Liver (tissue), 9 donors: ENCODE measurements around the gene OTOG. TPM values are rescaled to one million over a fixed set of nuclear protein-coding genes. Genes with fewer than 3 reads are reported as not detected.

Source experiments
- DNase-seq: peaks from one replicate; pipeline ENCODE4 v3.0.0-alpha.2; 2017; ENCODE audit warnings: low spot score
- H3K27ac ChIP-seq, 2 donors: one replicate each; pipeline ENCODE4 v1.7.0; 2013; ENCODE audit warnings: inconsistent platforms in 2 of 2, low read length in 2 of 2, control low read depth in 1 of 2, low read depth in 1 of 2, mild to moderate bottlenecking in 1 of 2
- H3K27me3 ChIP-seq, 4 donors: one replicate each; pipeline versions ENCODE4 v1.6.1 to v1.7.0; 2013; ENCODE audit warnings: low read length in 3 of 4, inconsistent platforms in 1 of 4, mild to moderate bottlenecking in 1 of 4, moderate library complexity in 1 of 4; ENCODE audit not compliant: control insufficient read depth in 4 of 4, insufficient read depth in 4 of 4
- H3K36me3 ChIP-seq, 4 donors: one replicate each; pipeline versions ENCODE4 v1.6.1 to v1.7.0; 2013; ENCODE audit warnings: low read length in 3 of 4, mild to moderate bottlenecking in 3 of 4, low read depth in 1 of 4, moderate library complexity in 1 of 4; ENCODE audit not compliant: control insufficient read depth in 4 of 4, insufficient read depth in 3 of 4
- H3K4me1 ChIP-seq, 4 donors: one replicate each; pipeline versions ENCODE4 v1.6.1 to v1.7.0; 2013; ENCODE audit warnings: low read length in 3 of 4, mild to moderate bottlenecking in 3 of 4, moderate library complexity in 1 of 4; ENCODE audit not compliant: control insufficient read depth in 4 of 4, insufficient read depth in 4 of 4
- H3K4me3 ChIP-seq, 3 donors: one replicate each; pipeline versions ENCODE4 v1.6.1 to v1.7.0; 2013; ENCODE audit warnings: low read length in 3 of 3, control low read depth in 1 of 3, low read depth in 1 of 3, mild to moderate bottlenecking in 1 of 3
- H3K9ac ChIP-seq, 2 donors: one replicate each; pipeline ENCODE4 v1.7.0; 2013; ENCODE audit warnings: low read length in 2 of 2, mild to moderate bottlenecking in 2 of 2, moderate library complexity in 2 of 2, control low read depth in 1 of 2, low read depth in 1 of 2
- H3K9me3 ChIP-seq, 4 donors: one replicate each; pipeline versions ENCODE4 v1.6.1 to v1.7.0; 2013; ENCODE audit warnings: low read length in 3 of 4; ENCODE audit not compliant: control insufficient read depth in 4 of 4
- EGR1 ChIP-seq, 2 donors: IDR thresholded peaks; 2 replicates each; pipeline ENCODE4 v1.6.1; 2016 to 2018; ENCODE audit warnings: antibody characterized with exemption in 2 of 2, low read depth in 2 of 2
- FOXA1 ChIP-seq: IDR thresholded peaks from 2 replicates; pipeline ENCODE4 v1.6.1; 2016; ENCODE audit warnings: antibody characterized with exemption
- FOXA2 ChIP-seq: IDR thresholded peaks from 2 replicates; pipeline ENCODE4 v1.6.1; 2016; ENCODE audit warnings: antibody characterized with exemption
- GABPA ChIP-seq, 2 donors: IDR thresholded peaks in 1 of 2; conservative IDR thresholded peaks in 1 of 2; 2 replicates each; pipeline ENCODE4 v1.6.1; 2016; ENCODE audit warnings: antibody characterized with exemption in 2 of 2, mild to moderate bottlenecking in 1 of 2, moderate library complexity in 1 of 2
- HNF4G ChIP-seq: IDR thresholded peaks from 2 replicates; pipeline ENCODE4 v1.6.1; 2016; ENCODE audit warnings: antibody characterized with exemption
- JUND ChIP-seq, 2 donors: IDR thresholded peaks; 2 replicates each; pipeline ENCODE4 v1.6.1; 2016; ENCODE audit warnings: antibody characterized with exemption in 2 of 2
- RXRA ChIP-seq, 2 donors: IDR thresholded peaks; 2 replicates each; pipeline ENCODE4 v1.6.1; 2017 to 2018; ENCODE audit warnings: antibody characterized with exemption in 2 of 2, mild to moderate bottlenecking in 1 of 2
- SP1 ChIP-seq: IDR thresholded peaks from 2 replicates; pipeline ENCODE4 v1.6.1; 2018; ENCODE audit warnings: antibody characterized with exemption, mild to moderate bottlenecking
- TAF1 ChIP-seq: conservative IDR thresholded peaks from 2 replicates; pipeline ENCODE4 v1.6.1; 2016; ENCODE audit warnings: antibody characterized with exemption, mild to moderate bottlenecking
- YY1 ChIP-seq: IDR thresholded peaks from 2 replicates; pipeline ENCODE4 v1.6.1; 2016; ENCODE audit warnings: antibody characterized with exemption, mild to moderate bottlenecking
- WGBS: extraction: QIAGEN DNeasy Blood & Tissue Kit; methylation state at CpG from one replicate; pipeline ENCODE4 v1.1.7; 2013; 5-methylcytosine and 5-hydroxymethylcytosine counted together
- polyA plus RNA-seq, 2 donors: library from polyadenylated mRNA; stranded (reverse) in 1 of 2; unstranded in 1 of 2; fragments of 200-250 nt in 1 of 2; fragments of >200 nt in 1 of 2; fragmentation: Nextera tagmentation in 1 of 2; extraction: Ambion mirVana in 1 of 2; gene quantifications; one replicate each; pipeline versions ENCODE4 v1.2.1 to v1.2.3, GENCODE V29; 2013 to 2015
- total RNA-seq, 2 donors: library from RNA; depleted of rRNA; stranded (reverse); fragments of >200 nt; gene quantifications; one replicate each; pipeline ENCODE4 v1.2.3, GENCODE V29; 2014
- TF ChIP-seq, protein P1 (sequence below): IDR thresholded peaks from 2 replicates; pipeline ENCODE4 v1.6.1; 2016; ENCODE audit warnings: antibody characterized with exemption
- TF ChIP-seq, protein P2 (sequence below): fragments of 150-350 bp; IDR thresholded peaks from 2 replicates; pipeline ENCODE4 v1.5.1; 2017; ENCODE audit warnings: improper control_type of control experiment, low read depth, low read length; ENCODE audit not compliant: missing input control
- TF ChIP-seq, protein P3 (sequence below): IDR thresholded peaks from 2 replicates; pipeline ENCODE4 v1.6.1; 2016; ENCODE audit warnings: antibody characterized with exemption
- TF ChIP-seq, protein P4 (sequence below): IDR thresholded peaks from 2 replicates; pipeline ENCODE4 v1.6.1; 2016; ENCODE audit warnings: antibody characterized with exemption
- donor health status: healthy.
- donor health status: healthy.
- donor health status: healthy.
- donor health status: healthy.
- donor health status: healthy.

OTOG gene
- total and polyA plus RNA-seq, 4 donors, result not detected

DNA sequence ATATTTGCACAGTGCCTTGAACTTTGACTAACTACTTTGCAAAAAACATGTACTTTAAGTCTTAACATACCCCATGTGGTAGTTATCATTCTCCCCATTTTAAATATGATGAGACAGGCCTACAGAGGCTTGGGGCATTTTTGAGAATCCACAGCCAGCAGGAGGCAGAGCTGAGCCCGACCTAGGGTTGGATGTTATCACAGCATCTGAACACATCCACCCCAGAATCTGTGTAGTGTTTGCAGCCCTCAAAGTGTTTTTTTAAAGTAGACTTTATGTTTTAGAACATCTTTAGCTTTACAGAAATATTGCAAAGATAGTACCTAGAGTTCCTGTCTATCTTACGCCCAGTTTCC is 17.6 kb downstream of the OTOG start:
- Histone ChIP-seq H3K4me3 (no peak overlapping the region), H3K9me3 (no peaks in the 10 kb centered on the region), H3K27me3 (peaks cover 0 to 2% (median 0%) of the 10 kb centered on the region in 4 donors), H3K4me1 (no peaks in the 10 kb centered on the region), H3K36me3 (no peaks in the 10 kb centered on the region), H3K9ac (no peak overlapping the region), H3K27ac (no peak overlapping the region)
- DNase-seq, result no peak
- WGBS, result 59% methylated on average over 2 of the region's 2 CpGs
- no peak for TF ChIP-seq YY1
- TF ChIP-seq, protein P1, sequence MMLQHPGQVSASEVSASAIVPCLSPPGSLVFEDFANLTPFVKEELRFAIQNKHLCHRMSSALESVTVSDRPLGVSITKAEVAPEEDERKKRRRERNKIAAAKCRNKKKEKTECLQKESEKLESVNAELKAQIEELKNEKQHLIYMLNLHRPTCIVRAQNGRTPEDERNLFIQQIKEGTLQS, result no peak
- TF ChIP-seq FOXA2, result no peak
- TF ChIP-seq, protein P2, sequence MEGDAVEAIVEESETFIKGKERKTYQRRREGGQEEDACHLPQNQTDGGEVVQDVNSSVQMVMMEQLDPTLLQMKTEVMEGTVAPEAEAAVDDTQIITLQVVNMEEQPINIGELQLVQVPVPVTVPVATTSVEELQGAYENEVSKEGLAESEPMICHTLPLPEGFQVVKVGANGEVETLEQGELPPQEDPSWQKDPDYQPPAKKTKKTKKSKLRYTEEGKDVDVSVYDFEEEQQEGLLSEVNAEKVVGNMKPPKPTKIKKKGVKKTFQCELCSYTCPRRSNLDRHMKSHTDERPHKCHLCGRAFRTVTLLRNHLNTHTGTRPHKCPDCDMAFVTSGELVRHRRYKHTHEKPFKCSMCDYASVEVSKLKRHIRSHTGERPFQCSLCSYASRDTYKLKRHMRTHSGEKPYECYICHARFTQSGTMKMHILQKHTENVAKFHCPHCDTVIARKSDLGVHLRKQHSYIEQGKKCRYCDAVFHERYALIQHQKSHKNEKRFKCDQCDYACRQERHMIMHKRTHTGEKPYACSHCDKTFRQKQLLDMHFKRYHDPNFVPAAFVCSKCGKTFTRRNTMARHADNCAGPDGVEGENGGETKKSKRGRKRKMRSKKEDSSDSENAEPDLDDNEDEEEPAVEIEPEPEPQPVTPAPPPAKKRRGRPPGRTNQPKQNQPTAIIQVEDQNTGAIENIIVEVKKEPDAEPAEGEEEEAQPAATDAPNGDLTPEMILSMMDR, result no peak
- no peak for TF ChIP-seq JUND (IDR thresholded peaks at IDR 0.05)

DNA sequence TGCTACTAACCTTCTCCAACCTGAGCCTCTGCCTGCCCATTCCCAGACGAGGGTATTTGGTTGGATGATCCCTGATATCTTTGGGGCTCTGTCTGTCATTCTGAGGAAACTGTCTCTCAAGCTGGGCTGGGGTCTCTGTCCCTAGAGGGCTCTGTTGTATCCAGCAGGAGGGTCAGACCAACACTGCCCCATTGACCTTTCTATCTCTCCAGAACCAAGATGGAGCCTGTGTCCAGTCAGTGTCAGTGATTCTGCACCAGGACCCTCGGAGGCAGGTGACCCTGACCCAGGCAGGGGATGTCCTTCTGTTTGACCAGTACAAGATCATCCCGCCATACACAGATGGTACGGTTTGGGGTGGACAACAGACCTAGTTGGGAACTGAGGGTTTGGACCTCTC is 21.9 kb downstream of the OTOG start:
- Histone ChIP-seq H3K4me3 (no peak overlapping the region), H3K27ac (no peak overlapping the region), H3K9ac (no peak overlapping the region), H3K36me3 (no peaks in the 10 kb centered on the region), H3K9me3 (no peaks in the 10 kb centered on the region), H3K27me3 (no peaks in the 10 kb centered on the region), H3K4me1 (no peaks in the 10 kb centered on the region)
- no peak for DNase-seq
- TF ChIP-seq, protein P2, result no peak
- TF ChIP-seq, protein P3, sequence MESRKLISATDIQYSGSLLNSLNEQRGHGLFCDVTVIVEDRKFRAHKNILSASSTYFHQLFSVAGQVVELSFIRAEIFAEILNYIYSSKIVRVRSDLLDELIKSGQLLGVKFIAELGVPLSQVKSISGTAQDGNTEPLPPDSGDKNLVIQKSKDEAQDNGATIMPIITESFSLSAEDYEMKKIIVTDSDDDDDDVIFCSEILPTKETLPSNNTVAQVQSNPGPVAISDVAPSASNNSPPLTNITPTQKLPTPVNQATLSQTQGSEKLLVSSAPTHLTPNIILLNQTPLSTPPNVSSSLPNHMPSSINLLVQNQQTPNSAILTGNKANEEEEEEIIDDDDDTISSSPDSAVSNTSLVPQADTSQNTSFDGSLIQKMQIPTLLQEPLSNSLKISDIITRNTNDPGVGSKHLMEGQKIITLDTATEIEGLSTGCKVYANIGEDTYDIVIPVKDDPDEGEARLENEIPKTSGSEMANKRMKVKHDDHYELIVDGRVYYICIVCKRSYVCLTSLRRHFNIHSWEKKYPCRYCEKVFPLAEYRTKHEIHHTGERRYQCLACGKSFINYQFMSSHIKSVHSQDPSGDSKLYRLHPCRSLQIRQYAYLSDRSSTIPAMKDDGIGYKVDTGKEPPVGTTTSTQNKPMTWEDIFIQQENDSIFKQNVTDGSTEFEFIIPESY, result no peak
- TF ChIP-seq GABPA (IDR thresholded peaks at IDR 0.05 in 1 of 2, conservative IDR thresholded peaks at IDR 0.05 in 1 of 2) (no peak), FOXA2 (no peak)
- WGBS, result 78% methylated on average over 4 of the region's 4 CpGs

DNA sequence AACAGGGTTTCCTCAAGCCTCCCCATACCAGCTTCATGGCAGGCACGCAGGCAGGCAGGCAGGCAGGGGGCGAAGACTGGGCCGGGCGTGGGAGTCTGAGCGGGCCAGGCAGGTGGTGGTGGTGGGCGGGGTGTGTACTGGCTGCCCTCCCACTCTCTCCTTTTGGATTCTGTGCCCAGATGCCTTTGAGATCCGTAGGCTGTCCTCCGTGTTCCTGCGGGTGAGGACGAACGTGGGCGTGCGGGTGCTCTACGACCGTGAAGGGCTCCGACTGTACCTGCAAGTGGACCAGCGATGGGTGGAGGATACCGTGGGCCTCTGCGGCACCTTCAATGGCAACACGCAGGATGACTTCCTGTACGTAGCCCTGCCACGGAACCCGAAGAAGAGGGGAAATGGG is 23.0 kb downstream of the OTOG start:
- DNase-seq, result no peak
- no peaks in the 10 kb centered on the region for H3K27me3 ChIP-seq
- 85% methylated on average over 23 of the region's 23 CpGs for WGBS
- H3K9me3 ChIP-seq, result no peaks in the 10 kb centered on the region
- H3K36me3 ChIP-seq, result no peaks in the 10 kb centered on the region
- H3K9ac ChIP-seq, result no peak overlapping the region
- no peak overlapping the region for H3K4me3 ChIP-seq
- TF ChIP-seq SP1 (no peak), JUND (IDR thresholded peaks at IDR 0.05) (no peak), HNF4G (no peak), EGR1 (IDR thresholded peaks at IDR 0.05; ENCODE audit: low read depth in 2 of 2) (no peak), TAF1 (no peak), FOXA2 (no peak), FOXA1 (no peak), GABPA (IDR thresholded peaks at IDR 0.05 in 1 of 2, conservative IDR thresholded peaks at IDR 0.05 in 1 of 2) (no peak), RXRA (IDR thresholded peaks at IDR 0.05) (no peak)
- TF ChIP-seq, protein P3, result no peak
- TF ChIP-seq, protein P4, sequence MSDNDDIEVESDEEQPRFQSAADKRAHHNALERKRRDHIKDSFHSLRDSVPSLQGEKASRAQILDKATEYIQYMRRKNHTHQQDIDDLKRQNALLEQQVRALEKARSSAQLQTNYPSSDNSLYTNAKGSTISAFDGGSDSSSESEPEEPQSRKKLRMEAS, result no peak
- H3K4me1 ChIP-seq, result no peaks in the 10 kb centered on the region
- no peak overlapping the region for H3K27ac ChIP-seq
